Measurements from ENCODE around the gene MNAT1. TPM values are rescaled to one million over a fixed set of nuclear protein-coding genes. Genes with fewer than 3 reads are reported as not detected.

The MNAT1 gene
- polyA plus RNA-seq, 3 donors: 4.1 to 5.8 (median 4.5) TPM

- H3K9me3 ChIP-seq (replicated peaks in 1 of 2; ENCODE audit: control insufficient read depth in 1 of 2, insufficient read depth in 1 of 2, low read length in 2 of 2): no peaks in the 10 kb centered on the region
- H3K27me3 ChIP-seq (ENCODE audit: control insufficient read depth in 2 of 2, insufficient read depth in 2 of 2, low read length in 2 of 2): no peaks in the 10 kb centered on the region
- H3K79me2 ChIP-seq (ENCODE audit: insufficient read depth, low read length): no peaks in the 10 kb centered on the region
- TF ChIP-seq, protein P1, sequence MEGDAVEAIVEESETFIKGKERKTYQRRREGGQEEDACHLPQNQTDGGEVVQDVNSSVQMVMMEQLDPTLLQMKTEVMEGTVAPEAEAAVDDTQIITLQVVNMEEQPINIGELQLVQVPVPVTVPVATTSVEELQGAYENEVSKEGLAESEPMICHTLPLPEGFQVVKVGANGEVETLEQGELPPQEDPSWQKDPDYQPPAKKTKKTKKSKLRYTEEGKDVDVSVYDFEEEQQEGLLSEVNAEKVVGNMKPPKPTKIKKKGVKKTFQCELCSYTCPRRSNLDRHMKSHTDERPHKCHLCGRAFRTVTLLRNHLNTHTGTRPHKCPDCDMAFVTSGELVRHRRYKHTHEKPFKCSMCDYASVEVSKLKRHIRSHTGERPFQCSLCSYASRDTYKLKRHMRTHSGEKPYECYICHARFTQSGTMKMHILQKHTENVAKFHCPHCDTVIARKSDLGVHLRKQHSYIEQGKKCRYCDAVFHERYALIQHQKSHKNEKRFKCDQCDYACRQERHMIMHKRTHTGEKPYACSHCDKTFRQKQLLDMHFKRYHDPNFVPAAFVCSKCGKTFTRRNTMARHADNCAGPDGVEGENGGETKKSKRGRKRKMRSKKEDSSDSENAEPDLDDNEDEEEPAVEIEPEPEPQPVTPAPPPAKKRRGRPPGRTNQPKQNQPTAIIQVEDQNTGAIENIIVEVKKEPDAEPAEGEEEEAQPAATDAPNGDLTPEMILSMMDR (IDR thresholded peaks at IDR 0.05): no peak
- no peaks in the 10 kb centered on the region for H3K36me3 ChIP-seq (replicated peaks in 1 of 2; ENCODE audit: control insufficient read depth in 1 of 2, insufficient read depth in 2 of 2, low read length in 2 of 2)
- no peak overlapping the region for H3K4me2 ChIP-seq (replicated peaks; ENCODE audit: extremely low read depth, low read length, poor library complexity, severe bottlenecking)
- no peak overlapping the region for H3K9ac ChIP-seq (ENCODE audit: insufficient read depth, low read length, poor library complexity, severe bottlenecking)
- H3K27me3 Mint-ChIP-seq (ENCODE audit: low read depth in 3 of 3): peaks cover 0 to 2% (median 1%) of the 10 kb centered on the region in 3 donors
- H3K36me3 Mint-ChIP-seq: peaks cover 2 to 3% of the 10 kb centered on the region in 2 donors
- H3K4me1 ChIP-seq (ENCODE audit: control insufficient read depth in 1 of 2, insufficient read depth in 2 of 2, low read length in 2 of 2): peaks cover 6 to 9% of the 10 kb centered on the region in 2 donors
- peaks cover 12% of the 10 kb centered on the region for H3K4me1 Mint-ChIP-seq
- no peaks in the 10 kb centered on the region for H4K20me1 ChIP-seq (ENCODE audit: insufficient read depth, low read length)
- peaks cover 0 to 12% (median 7%) of the 10 kb centered on the region in 7 donors for H3K9me3 Mint-ChIP-seq
- H3K27ac ChIP-seq (ENCODE audit: low read depth in 1 of 2, low read length in 2 of 2): no peak overlapping the region
- intact Hi-C loops (cut with micrococcal nuclease): no loop called here
- H3K4me3 ChIP-seq (replicated peaks in 1 of 3; ENCODE audit: low read depth in 2 of 3, low read length in 3 of 3): no peak overlapping the region
- DNase-seq: no peak
- H3K27ac Mint-ChIP-seq: no peak overlapping the region
- no CpG with 5 or more reads among the region's 1 CpG for WGBS (ENCODE audit: insufficient coverage)
- no peak overlapping the region for H3K4me3 Mint-ChIP-seq
- no peak overlapping the region for H2AFZ ChIP-seq (ENCODE audit: insufficient read depth, low read depth, low read length, poor library complexity, severe bottlenecking)
These were observed 209.1 kb downstream of the MNAT1 start for GRCh38 chr14:60943637-60944032.

GRCh38 chr14:60944204-60944603 is 209.6 kb downstream of the MNAT1 start:
- Histone ChIP-seq H3K4me1 (ENCODE audit: control insufficient read depth in 1 of 2, insufficient read depth in 2 of 2, low read length in 2 of 2) (peaks cover 6 to 9% of the 10 kb centered on the region in 2 donors), H3K4me2 (replicated peaks; ENCODE audit: extremely low read depth, low read length, poor library complexity, severe bottlenecking) (no peak overlapping the region), H3K27ac (ENCODE audit: low read depth in 1 of 2, low read length in 2 of 2) (no peak overlapping the region), H2AFZ (ENCODE audit: insufficient read depth, low read depth, low read length, poor library complexity, severe bottlenecking) (no peak overlapping the region), H3K9me3 (replicated peaks in 1 of 2; ENCODE audit: control insufficient read depth in 1 of 2, insufficient read depth in 1 of 2, low read length in 2 of 2) (no peaks in the 10 kb centered on the region), H3K79me2 (ENCODE audit: insufficient read depth, low read length) (no peaks in the 10 kb centered on the region), H3K36me3 (replicated peaks in 1 of 2; ENCODE audit: control insufficient read depth in 1 of 2, insufficient read depth in 2 of 2, low read length in 2 of 2) (no peaks in the 10 kb centered on the region), H3K4me3 (replicated peaks in 1 of 3; ENCODE audit: low read depth in 2 of 3, low read length in 3 of 3) (no peak overlapping the region), H4K20me1 (ENCODE audit: insufficient read depth, low read length) (no peaks in the 10 kb centered on the region), H3K9ac (ENCODE audit: insufficient read depth, low read length, poor library complexity, severe bottlenecking) (no peak overlapping the region), H3K27me3 (ENCODE audit: control insufficient read depth in 2 of 2, insufficient read depth in 2 of 2, low read length in 2 of 2) (no peaks in the 10 kb centered on the region)
- Mint-ChIP-seq H3K4me3 (no peak overlapping the region), H3K9me3 (peaks cover 0 to 12% (median 4%) of the 10 kb centered on the region in 7 donors), H3K27me3 (ENCODE audit: low read depth in 3 of 3) (peaks cover 0 to 2% (median 1%) of the 10 kb centered on the region in 3 donors), H3K4me1 (peaks cover 16% of the 10 kb centered on the region), H3K36me3 (peaks cover under 1 to 2% of the 10 kb centered on the region in 2 donors), H3K27ac (no peak overlapping the region)
- no peak for DNase-seq
- intact Hi-C loops (cut with micrococcal nuclease): no loop called here
- TF ChIP-seq, protein P1 (IDR thresholded peaks at IDR 0.05): no peak
- no CpG with 5 or more reads among the region's 4 CpGs for WGBS (ENCODE audit: insufficient coverage)

Data from CD14-positive monocyte (primary cell).